A549 (cell line): ENCODE data around the gene PALM3. TPM values are rescaled to one million over a fixed set of nuclear protein-coding genes. Genes with fewer than 3 reads are reported as not detected.
"Not testable (repeated sequence)": the region's sequence is repeated elsewhere in the genome, so short reads cannot be mapped to it uniquely, and the experiment has no call there.

ENCODE experiments used
- ATAC-seq, 2 experiments: fragments of 200-7000 bp in 1 of 2; fragments of >200 bp in 1 of 2; cut with Nextera tagmentation in 1 of 2; cut with Tn5 transposase in 1 of 2; 3 replicates each; pipeline versions ENCODE4 v1.8.0 to v1.9.1; 2018 to 2020; ENCODE audit warnings: mild to moderate bottlenecking in 1 of 2, moderate library complexity in 1 of 2
- CTCF ChIA-PET: fragments of 300-600 bp; sonication (Branson Sonifier 250); formaldehyde crosslinking; extraction: SDS; loops from one replicate; lab custom pipeline; 2021; ENCODE audit warnings: antibody characterized with exemption, inconsistent platforms; lab: Yijun Ruan, JAX
- POLR2A ChIA-PET: fragments of 350-600 bp; formaldehyde crosslinking; extraction: SDS; loops from one replicate; lab custom pipeline; 2021; ENCODE audit warnings: antibody characterized with exemption, inconsistent platforms; lab: Yijun Ruan, JAX
- DNase-seq, 2 experiments: peaks; one replicate each; pipeline versions ENCODE4 v3.0.0 to v3.0.0-alpha.2; 2011 to 2016; ENCODE audit warnings: low read depth in 1 of 2, low spot score in 1 of 2
- FAIRE-seq: peaks from 2 replicates; lab custom pipeline; 2011; peaks lifted over from hg19 to GRCh38; lab: Jason Lieb, UNC
- H3K27ac ChIP-seq, 2 experiments: fragments of >200 bp; sonication (Bioruptor Twin); formaldehyde crosslinking; 3 replicates each; pipeline ENCODE4 v1.5.1; 2016 to 2017
- H3K4me1 ChIP-seq: fragments of >200 bp; sonication (Bioruptor Twin); formaldehyde crosslinking; 3 replicates; pipeline ENCODE4 v1.6.1; 2016
- H3K4me2 ChIP-seq: fragments of >200 bp; sonication (Bioruptor Twin); formaldehyde crosslinking; 3 replicates; pipeline ENCODE4 v1.6.1; 2016
- H3K4me3 ChIP-seq: fragments of >200 bp; sonication (Bioruptor Twin); formaldehyde crosslinking; 3 replicates; pipeline ENCODE4 v1.5.1; 2016
- H3K9me3 ChIP-seq: fragments of >200 bp; sonication (Bioruptor Twin); formaldehyde crosslinking; 3 replicates; pipeline ENCODE4 v1.6.1; 2016
- BCL3 ChIP-seq: fragments of >200 bp; sonication (Bioruptor Twin); formaldehyde crosslinking; IDR thresholded peaks from 3 replicates; pipeline ENCODE4 v1.6.1; 2016
- BHLHE40 ChIP-seq: IDR thresholded peaks from 2 replicates; pipeline ENCODE4 v1.6.1; 2012; ENCODE audit warnings: low read depth, low read length, inconsistent platforms
- CBX2 ChIP-seq: fragments of 200-600 bp; sonication (generic); IDR thresholded peaks from 2 replicates; pipeline ENCODE4 v1.6.1; 2016; ENCODE audit warnings: low read depth, mild to moderate bottlenecking, borderline replicate concordance
- CEBPB ChIP-seq, 2 experiments: fragments of >200 bp in 1 of 2; sonication (Bioruptor Twin) in 1 of 2; formaldehyde crosslinking in 1 of 2; IDR thresholded peaks; 2 replicates each; pipeline ENCODE4 v1.6.1; 2012 to 2016
- CHD2 ChIP-seq: fragments of 150-350 bp; IDR thresholded peaks from 2 replicates; pipeline ENCODE4 v1.6.1; 2014; ENCODE audit warnings: low read length; ENCODE audit not compliant: partially characterized antibody
- EHF ChIP-seq: fragments of 250-450 bp; sonication (Bioruptor Pico); IDR thresholded peaks from 2 replicates; pipeline ENCODE4 v1.5.0; 2020; ENCODE audit warnings: mild to moderate bottlenecking
- HMGXB4 ChIP-seq: fragments of 250-450 bp; sonication (Bioruptor Pico); IDR thresholded peaks from 2 replicates; pipeline ENCODE4 v1.5.0; 2021; ENCODE audit warnings: mild to moderate bottlenecking, moderate library complexity, borderline replicate concordance
- HOXA7 ChIP-seq: fragments of 250-450 bp; sonication (Bioruptor Pico); IDR thresholded peaks from 2 replicates; pipeline ENCODE4 v1.5.0; 2020; ENCODE audit warnings: mild to moderate bottlenecking, moderate library complexity
- KDM1A ChIP-seq: fragments of 200-600 bp; sonication (generic); IDR thresholded peaks from 2 replicates; pipeline ENCODE4 v1.6.1; 2016; ENCODE audit warnings: low read depth, mild to moderate bottlenecking
- KDM5A ChIP-seq: fragments of 200-600 bp; sonication (generic); IDR thresholded peaks from 2 replicates; pipeline ENCODE4 v1.6.1; 2016; ENCODE audit warnings: antibody characterized with exemption, mild to moderate bottlenecking
- MAX ChIP-seq: IDR thresholded peaks from 2 replicates; pipeline ENCODE4 v1.6.1; 2012
- MYC ChIP-seq: IDR thresholded peaks from 2 replicates; pipeline ENCODE4 v1.6.1; 2012; ENCODE audit warnings: mild to moderate bottlenecking, inconsistent platforms, low read length, improper control_type of control experiment, borderline replicate concordance
- NFE2L2 ChIP-seq: fragments of 150-350 bp; conservative IDR thresholded peaks from 2 replicates; pipeline ENCODE4 v1.6.1; 2014; ENCODE audit warnings: low read length
- NPAS2 ChIP-seq: fragments of 250-450 bp; sonication (Bioruptor Pico); IDR thresholded peaks from 2 replicates; pipeline ENCODE4 v1.8.0; 2022; ENCODE audit warnings: mild to moderate bottlenecking, moderate library complexity, borderline replicate concordance
- PBX3 ChIP-seq: IDR thresholded peaks from 2 replicates; pipeline ENCODE4 v1.6.1; 2012
- POLR2AphosphoS2 ChIP-seq: conservative IDR thresholded peaks from 2 replicates; pipeline ENCODE4 v1.6.1; 2012; ENCODE audit warnings: low read length, improper control_type of control experiment, inconsistent platforms
- RFX5 ChIP-seq: fragments of 450-650 bp; IDR thresholded peaks from 2 replicates; pipeline ENCODE4 v1.7.1; 2014; ENCODE audit warnings: antibody characterized with exemption, mild to moderate bottlenecking, moderate library complexity
- WGBS: methylation state at CpG from one replicate; pipeline ENCODE4 v1.1.6; 2017; ENCODE audit errors: missing lambda C conversion rate; 5-methylcytosine and 5-hydroxymethylcytosine counted together
- polyA plus RNA-seq, 4 experiments: library from polyadenylated mRNA; depleted of rRNA in 3 of 4; stranded (reverse); fragments of >200 nt; fragmentation: RNase III in 1 of 4; extraction: RNeasy Plus Mini Kit Qiagen cat#74134 plus additional on column Dnase treatment in 1 of 4; gene quantifications; 2 replicates in 3 of 4; 3 replicates in 1 of 4; pipeline ENCODE4 v1.2.3, GENCODE V29; 2011 to 2017
- TF ChIP-seq, protein P1 (sequence below): fragments of >200 bp; sonication (Bioruptor Twin); formaldehyde crosslinking; IDR thresholded peaks from 2 replicates; pipeline ENCODE4 v1.6.1; 2016
- TF ChIP-seq, protein P2 (sequence below): fragments of 200-600 bp; sonication (generic); IDR thresholded peaks from 2 replicates; pipeline ENCODE4 v1.6.1; 2016; ENCODE audit warnings: antibody characterized with exemption, mild to moderate bottlenecking, moderate library complexity

Gene PALM3
- polyA plus RNA-seq, 2 of the 4 experiments (the other 2 are of a cell fraction): 0.96 to 12.1 TPM

GRCh38 chr19:14035706-14036105 is 26.2 kb downstream of the PALM3 start:
- ATAC-seq: no peak
- Histone ChIP-seq H3K4me1 (peaks cover 4% of the 10 kb centered on the region; the same call in 1 of the 3 replicates), H3K4me3 (no peak overlapping the region), H3K27ac (no peak overlapping the region), H3K4me2 (no peak overlapping the region), H3K9me3 (no peaks in the 10 kb centered on the region)
- DNase-seq: no peak
- WGBS: 77% methylated on average over 7 of the region's 7 CpGs
- CTCF ChIA-PET: interaction anchor here (0.7 to 1.8 kb wide), 4 partner anchors 17 to 153 kb away, joined by 3 to 4 read pairs (median 4); no protein-coding TSS in a partner anchor
- no peak for FAIRE-seq
- TF ChIP-seq KDM5A (no peak), BCL3 (no peak), KDM1A (no peak), BHLHE40 (no peak), NFE2L2 (no peak), CEBPB (IDR thresholded peaks at IDR 0.05) (no peak), CBX2 (no peak), CHD2 (no peak), HMGXB4 (CRISPR knock-in tag) (no peak), RFX5 (no peak), PBX3 (no peak), POLR2AphosphoS2 (no peak), EHF (CRISPR knock-in tag) (no peak), MYC (no peak), MAX (no peak), NPAS2 (CRISPR knock-in tag) (no peak), HOXA7 (no peak)
- TF ChIP-seq, protein P1, sequence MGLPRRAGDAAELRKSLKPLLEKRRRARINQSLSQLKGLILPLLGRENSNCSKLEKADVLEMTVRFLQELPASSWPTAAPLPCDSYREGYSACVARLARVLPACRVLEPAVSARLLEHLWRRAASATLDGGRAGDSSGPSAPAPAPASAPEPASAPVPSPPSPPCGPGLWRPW: no peak
- TF ChIP-seq, protein P2, sequence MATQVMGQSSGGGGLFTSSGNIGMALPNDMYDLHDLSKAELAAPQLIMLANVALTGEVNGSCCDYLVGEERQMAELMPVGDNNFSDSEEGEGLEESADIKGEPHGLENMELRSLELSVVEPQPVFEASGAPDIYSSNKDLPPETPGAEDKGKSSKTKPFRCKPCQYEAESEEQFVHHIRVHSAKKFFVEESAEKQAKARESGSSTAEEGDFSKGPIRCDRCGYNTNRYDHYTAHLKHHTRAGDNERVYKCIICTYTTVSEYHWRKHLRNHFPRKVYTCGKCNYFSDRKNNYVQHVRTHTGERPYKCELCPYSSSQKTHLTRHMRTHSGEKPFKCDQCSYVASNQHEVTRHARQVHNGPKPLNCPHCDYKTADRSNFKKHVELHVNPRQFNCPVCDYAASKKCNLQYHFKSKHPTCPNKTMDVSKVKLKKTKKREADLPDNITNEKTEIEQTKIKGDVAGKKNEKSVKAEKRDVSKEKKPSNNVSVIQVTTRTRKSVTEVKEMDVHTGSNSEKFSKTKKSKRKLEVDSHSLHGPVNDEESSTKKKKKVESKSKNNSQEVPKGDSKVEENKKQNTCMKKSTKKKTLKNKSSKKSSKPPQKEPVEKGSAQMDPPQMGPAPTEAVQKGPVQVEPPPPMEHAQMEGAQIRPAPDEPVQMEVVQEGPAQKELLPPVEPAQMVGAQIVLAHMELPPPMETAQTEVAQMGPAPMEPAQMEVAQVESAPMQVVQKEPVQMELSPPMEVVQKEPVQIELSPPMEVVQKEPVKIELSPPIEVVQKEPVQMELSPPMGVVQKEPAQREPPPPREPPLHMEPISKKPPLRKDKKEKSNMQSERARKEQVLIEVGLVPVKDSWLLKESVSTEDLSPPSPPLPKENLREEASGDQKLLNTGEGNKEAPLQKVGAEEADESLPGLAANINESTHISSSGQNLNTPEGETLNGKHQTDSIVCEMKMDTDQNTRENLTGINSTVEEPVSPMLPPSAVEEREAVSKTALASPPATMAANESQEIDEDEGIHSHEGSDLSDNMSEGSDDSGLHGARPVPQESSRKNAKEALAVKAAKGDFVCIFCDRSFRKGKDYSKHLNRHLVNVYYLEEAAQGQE: no peak
- POLR2A ChIA-PET: no interaction called here

- FAIRE-seq, H3K27ac ChIP-seq, H3K9me3 ChIP-seq, H3K4me3 ChIP-seq, ATAC-seq, H3K4me2 ChIP-seq, H3K4me1 ChIP-seq, DNase-seq, POLR2A ChIA-PET: not testable (repeated sequence)
- CTCF ChIA-PET: interaction anchor here (1.0 to 1.8 kb wide), 3 partner anchors 12 to 22 kb away, joined by 3 to 4 read pairs (median 3); no protein-coding TSS in a partner anchor
- 83% methylated on average over 12 of the region's 12 CpGs for WGBS
Measured at GRCh38 chr19:14035159-14035558, 26.7 kb downstream of the PALM3 start.
